Thyroid gland (tissue), 4 donors: ENCODE data around the gene ITPR2. TPM values are rescaled to one million over a fixed set of nuclear protein-coding genes. Genes with fewer than 3 reads are reported as not detected.

Experiments used
- DNase-seq, 2 donors: peaks; one replicate each; pipeline ENCODE4 v3.0.0-alpha.2; 2019
- H3K27ac ChIP-seq, 3 donors: fragments of 200-600 bp; sonication (generic); 1 replicate in 2 of 3; 2 replicates in 1 of 3; pipeline ENCODE4 v1.5.1; 2016 to 2019; ENCODE audit warnings: mild to moderate bottlenecking in 1 of 3, moderate library complexity in 1 of 3
- H3K27me3 ChIP-seq: fragments of 200-600 bp; sonication (generic); one replicate; pipeline ENCODE4 v1.5.1; 2019
- H3K36me3 ChIP-seq, 2 donors: fragments of 200-600 bp; sonication (generic); one replicate each; pipeline ENCODE4 v1.5.1; 2016 to 2019
- H3K4me1 ChIP-seq, 2 donors: fragments of 200-600 bp; sonication (generic); one replicate each; pipeline ENCODE4 v1.5.1; 2017 to 2019
- H3K4me3 ChIP-seq, 3 donors: fragments of 200-600 bp; sonication (generic); replicated peaks in 1 of 3; 1 replicate in 2 of 3; 2 replicates in 1 of 3; pipeline ENCODE4 v1.5.1; 2016; ENCODE audit warnings: mild to moderate bottlenecking in 1 of 3
- H3K9me3 ChIP-seq: fragments of 200-600 bp; sonication (generic); one replicate; pipeline ENCODE4 v1.5.1; 2017
- CTCF ChIP-seq, 6 experiments: fragments of 200-600 bp in 3 of 6; fragments of 450-650 bp in 3 of 6; sonication (generic) in 3 of 6; IDR thresholded peaks; one replicate each; pipeline ENCODE4 v1.5.1; 2016 to 2019; ENCODE audit warnings: antibody characterized with exemption in 6 of 6, mild to moderate bottlenecking in 2 of 6, inconsistent platforms in 1 of 6, moderate library complexity in 1 of 6
- POLR2A ChIP-seq, 2 donors: fragments of 450-650 bp; IDR thresholded peaks; one replicate each; pipeline ENCODE4 v1.6.1; 2017; ENCODE audit warnings: antibody characterized with exemption in 2 of 2, mild to moderate bottlenecking in 2 of 2, moderate library complexity in 1 of 2
- WGBS, 2 donors: methylation state at CpG; one replicate each; pipeline ENCODE4 v1.1.5; 2017; 5-methylcytosine and 5-hydroxymethylcytosine counted together
- intact Hi-C: fragments of 100-400 bp; cut with DNase I; formaldehyde crosslinking; loops from one replicate; pipeline ENCODE4 v1.15.1; 2023
- total RNA-seq, 4 donors: library from RNA; depleted of rRNA; stranded (reverse); fragments of >200 nt; gene quantifications; one replicate each; pipeline ENCODE4 v1.2.3, GENCODE V29; 2016

The ITPR2 gene
- total RNA-seq, 4 donors from 2014 or later = 24.4 to 39.7 (median 33.7) TPM

- Histone ChIP-seq H3K27me3 (no peaks in the 10 kb centered on the region), H3K4me3 (no peak overlapping the region), H3K27ac (no peak overlapping the region), H3K9me3 (no peaks in the 10 kb centered on the region), H3K4me1 (peaks cover 0 to 4% of the 10 kb centered on the region in 2 donors), H3K36me3 (no peaks in the 10 kb centered on the region)
- TF ChIP-seq CTCF (IDR thresholded peaks at IDR 0.05) (no peak), POLR2A (IDR thresholded peaks at IDR 0.05) (no peak)
- WGBS, 2 donors = 62 to 69% methylated on average over 6 of the region's 6 CpGs
- intact Hi-C loops = no loop called here
- DNase-seq = no peak
Observed at GRCh38 chr12:26857465-26858176, 24.6 kb upstream of the ITPR2 start.

GRCh38 chr12:26855337-26855736, 22.3 kb upstream of the ITPR2 start:
- TF ChIP-seq CTCF (IDR thresholded peaks at IDR 0.05) (no peak), POLR2A (IDR thresholded peaks at IDR 0.05) (no peak)
- WGBS, 2 donors = 50 to 65% methylated on average over 1 of the region's 1 CpG
- Histone ChIP-seq H3K4me3 (no peak overlapping the region), H3K27me3 (no peaks in the 10 kb centered on the region), H3K9me3 (no peaks in the 10 kb centered on the region), H3K27ac (no peak overlapping the region), H3K36me3 (no peaks in the 10 kb centered on the region), H3K4me1 (peaks cover 0 to 4% of the 10 kb centered on the region in 2 donors)
- intact Hi-C loops = no loop called here
- no peak for DNase-seq

- no peaks in the 10 kb centered on the region for H3K36me3 ChIP-seq
- peaks cover 0 to 4% of the 10 kb centered on the region in 2 donors for H3K4me1 ChIP-seq
- intact Hi-C loops = loop anchor here (5.0 kb wide), 1 partner anchor 33 kb away; no protein-coding TSS in a partner anchor
- no peak for DNase-seq
- H3K4me3 ChIP-seq = no peak overlapping the region
- H3K9me3 ChIP-seq = no peaks in the 10 kb centered on the region
- H3K27me3 ChIP-seq = no peaks in the 10 kb centered on the region
- WGBS, 2 donors = 4 to 16% methylated on average over 2 of the region's 2 CpGs
- H3K27ac ChIP-seq = no peak overlapping the region
- TF ChIP-seq CTCF (IDR thresholded peaks at IDR 0.05) = no peak
- TF ChIP-seq POLR2A (IDR thresholded peaks at IDR 0.05) = no peak
Observed at GRCh38 chr12:26854031-26854390, 21.0 kb upstream of the ITPR2 start.

DNA sequence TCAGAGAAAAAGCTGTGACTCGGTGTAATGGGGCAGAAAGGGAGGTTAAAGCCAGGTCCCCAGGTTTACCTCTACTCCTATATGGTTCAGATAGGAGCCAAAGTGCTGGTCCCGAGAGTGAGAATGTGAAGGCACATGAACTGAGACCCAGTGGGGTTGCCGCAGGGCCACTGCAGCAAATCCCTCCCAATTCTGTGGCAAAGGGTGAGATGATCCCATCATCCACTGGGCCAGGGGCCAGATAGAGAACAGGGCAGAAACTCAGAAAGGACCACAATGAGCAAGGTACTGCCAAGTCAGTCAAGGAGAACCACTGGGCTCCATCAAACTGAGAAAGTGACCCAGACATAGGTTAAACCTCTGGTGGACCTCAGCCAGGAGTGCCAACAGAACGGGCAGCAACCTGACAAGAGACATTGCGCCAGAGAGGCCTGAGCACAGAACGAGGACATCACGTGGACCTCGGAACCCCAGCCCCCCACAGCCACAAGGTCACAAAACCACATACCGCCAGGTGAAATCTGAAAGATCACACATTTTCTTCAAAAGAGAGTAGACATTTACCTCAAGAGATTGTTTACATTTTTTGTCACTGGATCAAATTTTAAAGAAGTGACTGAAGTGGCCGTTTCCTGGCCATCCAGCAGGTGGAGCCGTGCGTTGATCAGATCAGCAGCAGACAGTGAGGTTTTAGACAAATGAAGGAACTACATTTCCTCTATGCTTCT, 20.5 kb upstream of the ITPR2 start:
- WGBS, 2 donors = 36 to 40% methylated on average over 12 of the region's 12 CpGs
- H3K9me3 ChIP-seq = no peaks in the 10 kb centered on the region
- no peaks in the 10 kb centered on the region for H3K27me3 ChIP-seq
- peak; percentile 65 to 69 for DNase-seq
- no peaks in the 10 kb centered on the region for H3K36me3 ChIP-seq
- H3K27ac ChIP-seq = no peak overlapping the region
- intact Hi-C loops = loop anchor here (5.0 kb wide), 1 partner anchor 34 kb away; no protein-coding TSS in a partner anchor
- TF ChIP-seq POLR2A (IDR thresholded peaks at IDR 0.05) (no peak), CTCF (IDR thresholded peaks at IDR 0.05) (peak; percentile 44 to 93 (median 86))
- peaks cover 0 to 4% of the 10 kb centered on the region in 2 donors for H3K4me1 ChIP-seq
- no peak overlapping the region for H3K4me3 ChIP-seq
